ENCODE results near the gene GLE1.
A peak's percentile ranks its signal among the peaks of the same experiment; 100 is the strongest.

Gene GLE1

DNA sequence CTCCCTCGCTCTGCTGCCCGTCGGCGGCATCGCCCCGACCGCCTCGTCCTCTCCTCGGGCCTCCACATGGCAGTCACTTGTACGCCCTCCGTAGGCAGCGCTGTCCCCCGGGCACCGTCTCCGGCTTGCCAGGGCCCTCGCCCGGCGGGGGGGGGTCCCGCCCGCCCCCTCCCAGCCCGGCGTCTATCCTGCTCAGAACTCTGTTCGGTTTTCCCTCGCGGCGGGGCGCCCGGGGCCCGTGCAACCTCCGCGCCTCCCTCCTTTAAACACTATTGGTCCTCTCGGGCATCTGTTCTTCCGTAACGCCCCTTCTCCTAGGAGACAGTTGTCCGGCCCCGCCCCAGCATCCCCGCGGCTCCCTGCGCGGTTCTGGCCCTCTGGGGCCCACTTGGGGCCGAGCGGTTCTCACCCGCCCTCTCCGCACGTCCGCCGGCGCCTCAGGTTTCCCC lies 47.9 kb upstream of the GLE1 start:
- Histone ChIP-seq H3K4me3 (replicated peaks; ENCODE audit: insufficient read depth, low read length) (peak overlapping the region; percentile 87), H3K27ac (replicated peaks) (peak overlapping the region; percentile 85), H3K27me3 (ENCODE audit: insufficient read depth, poor library complexity, severe bottlenecking) (no peaks in the 10 kb centered on the region)
- DNase-seq (ENCODE audit: low read depth in 1 of 2, low spot score in 1 of 2), result peak; percentile 42 to 74
- TF ChIP-seq, protein P1, sequence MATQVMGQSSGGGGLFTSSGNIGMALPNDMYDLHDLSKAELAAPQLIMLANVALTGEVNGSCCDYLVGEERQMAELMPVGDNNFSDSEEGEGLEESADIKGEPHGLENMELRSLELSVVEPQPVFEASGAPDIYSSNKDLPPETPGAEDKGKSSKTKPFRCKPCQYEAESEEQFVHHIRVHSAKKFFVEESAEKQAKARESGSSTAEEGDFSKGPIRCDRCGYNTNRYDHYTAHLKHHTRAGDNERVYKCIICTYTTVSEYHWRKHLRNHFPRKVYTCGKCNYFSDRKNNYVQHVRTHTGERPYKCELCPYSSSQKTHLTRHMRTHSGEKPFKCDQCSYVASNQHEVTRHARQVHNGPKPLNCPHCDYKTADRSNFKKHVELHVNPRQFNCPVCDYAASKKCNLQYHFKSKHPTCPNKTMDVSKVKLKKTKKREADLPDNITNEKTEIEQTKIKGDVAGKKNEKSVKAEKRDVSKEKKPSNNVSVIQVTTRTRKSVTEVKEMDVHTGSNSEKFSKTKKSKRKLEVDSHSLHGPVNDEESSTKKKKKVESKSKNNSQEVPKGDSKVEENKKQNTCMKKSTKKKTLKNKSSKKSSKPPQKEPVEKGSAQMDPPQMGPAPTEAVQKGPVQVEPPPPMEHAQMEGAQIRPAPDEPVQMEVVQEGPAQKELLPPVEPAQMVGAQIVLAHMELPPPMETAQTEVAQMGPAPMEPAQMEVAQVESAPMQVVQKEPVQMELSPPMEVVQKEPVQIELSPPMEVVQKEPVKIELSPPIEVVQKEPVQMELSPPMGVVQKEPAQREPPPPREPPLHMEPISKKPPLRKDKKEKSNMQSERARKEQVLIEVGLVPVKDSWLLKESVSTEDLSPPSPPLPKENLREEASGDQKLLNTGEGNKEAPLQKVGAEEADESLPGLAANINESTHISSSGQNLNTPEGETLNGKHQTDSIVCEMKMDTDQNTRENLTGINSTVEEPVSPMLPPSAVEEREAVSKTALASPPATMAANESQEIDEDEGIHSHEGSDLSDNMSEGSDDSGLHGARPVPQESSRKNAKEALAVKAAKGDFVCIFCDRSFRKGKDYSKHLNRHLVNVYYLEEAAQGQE (IDR thresholded peaks at IDR 0.05; ENCODE audit: insufficient replicate concordance, low read depth), result no peak
- TF ChIP-seq, protein P2, sequence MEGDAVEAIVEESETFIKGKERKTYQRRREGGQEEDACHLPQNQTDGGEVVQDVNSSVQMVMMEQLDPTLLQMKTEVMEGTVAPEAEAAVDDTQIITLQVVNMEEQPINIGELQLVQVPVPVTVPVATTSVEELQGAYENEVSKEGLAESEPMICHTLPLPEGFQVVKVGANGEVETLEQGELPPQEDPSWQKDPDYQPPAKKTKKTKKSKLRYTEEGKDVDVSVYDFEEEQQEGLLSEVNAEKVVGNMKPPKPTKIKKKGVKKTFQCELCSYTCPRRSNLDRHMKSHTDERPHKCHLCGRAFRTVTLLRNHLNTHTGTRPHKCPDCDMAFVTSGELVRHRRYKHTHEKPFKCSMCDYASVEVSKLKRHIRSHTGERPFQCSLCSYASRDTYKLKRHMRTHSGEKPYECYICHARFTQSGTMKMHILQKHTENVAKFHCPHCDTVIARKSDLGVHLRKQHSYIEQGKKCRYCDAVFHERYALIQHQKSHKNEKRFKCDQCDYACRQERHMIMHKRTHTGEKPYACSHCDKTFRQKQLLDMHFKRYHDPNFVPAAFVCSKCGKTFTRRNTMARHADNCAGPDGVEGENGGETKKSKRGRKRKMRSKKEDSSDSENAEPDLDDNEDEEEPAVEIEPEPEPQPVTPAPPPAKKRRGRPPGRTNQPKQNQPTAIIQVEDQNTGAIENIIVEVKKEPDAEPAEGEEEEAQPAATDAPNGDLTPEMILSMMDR (IDR thresholded peaks at IDR 0.05; ENCODE audit: insufficient read depth, low read length), result no peak
- TF ChIP-seq SPI1 (IDR thresholded peaks at IDR 0.05; ENCODE audit: borderline replicate concordance, low read depth) (no peak), GABPA (IDR thresholded peaks at IDR 0.05; ENCODE audit: low read depth) (no peak), POLR2AphosphoS5 (IDR thresholded peaks at IDR 0.05; ENCODE audit: low read depth) (no peak)

DNA sequence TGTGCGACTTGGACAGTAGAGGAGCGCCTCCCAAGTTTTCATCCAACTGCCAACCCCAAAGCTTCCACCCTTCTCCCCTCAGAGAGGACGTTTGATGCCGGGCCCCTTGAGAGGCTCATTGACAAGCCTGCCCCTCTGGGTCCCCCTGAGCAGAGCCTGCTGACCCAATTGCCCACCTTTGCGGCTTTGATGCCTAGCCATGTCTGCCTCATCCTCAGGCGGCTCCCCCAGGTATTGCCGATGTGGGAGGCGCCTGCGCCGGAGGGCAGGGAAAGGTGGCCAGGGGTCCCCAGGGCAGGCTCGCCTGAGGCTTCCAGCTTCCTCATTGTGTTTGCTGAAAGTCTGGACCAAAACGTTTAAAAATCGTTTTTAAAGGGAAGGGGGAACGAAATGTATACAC lies 47.3 kb upstream of the GLE1 start:
- H3K4me3 ChIP-seq (replicated peaks; ENCODE audit: insufficient read depth, low read length), result peak overlapping the region; percentile 87
- no peak overlapping the region; the same call in 1 of the 2 replicates for H3K27ac ChIP-seq (replicated peaks)
- DNase-seq (ENCODE audit: low read depth in 1 of 2, low spot score in 1 of 2), result no peak
- H3K27me3 ChIP-seq (ENCODE audit: insufficient read depth, poor library complexity, severe bottlenecking), result no peaks in the 10 kb centered on the region
- TF ChIP-seq GABPA (IDR thresholded peaks at IDR 0.05; ENCODE audit: low read depth) (no peak), SPI1 (IDR thresholded peaks at IDR 0.05; ENCODE audit: borderline replicate concordance, low read depth) (no peak), POLR2AphosphoS5 (IDR thresholded peaks at IDR 0.05; ENCODE audit: low read depth) (no peak)
- TF ChIP-seq, protein P2 (IDR thresholded peaks at IDR 0.05; ENCODE audit: insufficient read depth, low read length), result no peak
- TF ChIP-seq, protein P1 (IDR thresholded peaks at IDR 0.05; ENCODE audit: insufficient replicate concordance, low read depth), result no peak

DNA sequence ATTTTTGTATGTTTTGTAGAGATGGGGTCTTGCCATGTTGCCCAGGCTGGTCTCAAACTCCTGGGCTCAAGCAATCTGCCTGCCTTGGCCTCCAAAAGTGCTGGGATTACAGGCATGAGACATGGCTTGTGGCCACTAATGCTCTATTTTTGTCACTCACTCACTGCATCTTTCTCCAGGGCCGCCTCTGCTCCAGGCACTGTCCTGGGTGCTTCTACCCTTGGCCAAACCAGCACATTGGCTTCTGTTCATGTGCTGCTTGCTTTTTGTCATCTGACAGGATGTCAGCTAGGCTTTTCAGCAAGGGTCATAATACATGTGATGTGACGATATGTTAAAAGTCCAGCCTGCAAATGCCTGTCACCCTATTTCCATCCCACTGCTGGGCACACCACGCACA lies 45.5 kb upstream of the GLE1 start:
- Histone ChIP-seq H3K4me3 (replicated peaks; ENCODE audit: insufficient read depth, low read length) (no peak overlapping the region), H3K27me3 (ENCODE audit: insufficient read depth, poor library complexity, severe bottlenecking) (no peaks in the 10 kb centered on the region), H3K27ac (replicated peaks) (no peak overlapping the region)
- TF ChIP-seq GABPA (IDR thresholded peaks at IDR 0.05; ENCODE audit: low read depth), result no peak
- no peak for TF ChIP-seq SPI1 (IDR thresholded peaks at IDR 0.05; ENCODE audit: borderline replicate concordance, low read depth)
- TF ChIP-seq, protein P2 (IDR thresholded peaks at IDR 0.05; ENCODE audit: insufficient read depth, low read length), result no peak
- TF ChIP-seq, protein P1 (IDR thresholded peaks at IDR 0.05; ENCODE audit: insufficient replicate concordance, low read depth), result no peak
- no peak for TF ChIP-seq POLR2AphosphoS5 (IDR thresholded peaks at IDR 0.05; ENCODE audit: low read depth)
- DNase-seq (ENCODE audit: low read depth in 1 of 2, low spot score in 1 of 2), result no peak

Data from HL-60 (cell line).